ENCODE results near the gene ZNF621. TPM values are rescaled to one million over a fixed set of nuclear protein-coding genes. Genes with fewer than 3 reads are reported as not detected.

The ZNF621 gene
- total and polyA plus RNA-seq, 9 of the 15 experiments (the other 6 are each of a cell fraction or from before 2014, with no cell fraction given) = 4.7 to 28.9 (median 20.6) TPM

- TF ChIP-seq ZNF518B (CRISPR knock-in tag; IDR thresholded peaks at IDR 0.05) = no peak
- peak; percentile 67 for TF ChIP-seq SMAD4 (CRISPR knock-in tag; conservative IDR thresholded peaks at IDR 0.05)
- no peak for TF ChIP-seq MECOM (CRISPR knock-in tag; IDR thresholded peaks at IDR 0.05)
- TF ChIP-seq ZNF584 (CRISPR knock-in tag; IDR thresholded peaks at IDR 0.05; ENCODE audit: low read depth) = no peak
- no peak for TF ChIP-seq ZNF586 (CRISPR knock-in tag; conservative IDR thresholded peaks at IDR 0.05)
- TF ChIP-seq ZNF184 (CRISPR knock-in tag; IDR thresholded peaks at IDR 0.05) = no peak
- no peak for TF ChIP-seq THAP7 (CRISPR knock-in tag; IDR thresholded peaks at IDR 0.05)
- TF ChIP-seq ZNF134 (CRISPR knock-in tag; conservative IDR thresholded peaks at IDR 0.05) = no peak
- TF ChIP-seq ZNF217 (CRISPR knock-in tag; IDR thresholded peaks at IDR 0.05) = no peak
- TF ChIP-seq CEBPZ (IDR thresholded peaks at IDR 0.05; ENCODE audit: borderline replicate concordance, low read depth, low read length) = no peak
- no peak for TF ChIP-seq ZNF224 (CRISPR knock-in tag; IDR thresholded peaks at IDR 0.05)
- TF ChIP-seq MTA2 (IDR thresholded peaks at IDR 0.05; ENCODE audit: low read depth) = no peak
- no peak for TF ChIP-seq ZBTB9 (CRISPR knock-in tag; IDR thresholded peaks at IDR 0.05)
- 0 out of 4 replicates have a peak, but pooled peaks of 1 of the 2 experiments have one; percentile 7 for TF ChIP-seq RCOR1 (IDR thresholded peaks at IDR 0.05; ENCODE audit: borderline replicate concordance in 1 of 2, low read depth in 2 of 2, low read length in 2 of 2)
- TF ChIP-seq SMAD1 (IDR thresholded peaks at IDR 0.05; ENCODE audit: low read depth, low read length, partially characterized antibody) = no peak
- TF ChIP-seq THRB (CRISPR knock-in tag; conservative IDR thresholded peaks at IDR 0.05) = no peak
- TF ChIP-seq ZKSCAN3 (CRISPR knock-in tag; IDR thresholded peaks at IDR 0.05) = no peak
Measured at GRCh38 chr3:40505599-40506462, 18.9 kb upstream of the ZNF621 start, which contains the start of gene ZNF620 (continued).
